EH (cell line): Measurements from ENCODE around the gene PSKH1.
"Not testable (repeated sequence)": the region's sequence is repeated elsewhere in the genome, so short reads cannot be mapped to it uniquely, and the experiment has no call there.

ENCODE experiments used
- DNase-seq: peaks from one replicate; pipeline ENCODE4 v3.0.0-alpha.2; 2015; ENCODE audit warnings: low read depth

Gene PSKH1

DNA sequence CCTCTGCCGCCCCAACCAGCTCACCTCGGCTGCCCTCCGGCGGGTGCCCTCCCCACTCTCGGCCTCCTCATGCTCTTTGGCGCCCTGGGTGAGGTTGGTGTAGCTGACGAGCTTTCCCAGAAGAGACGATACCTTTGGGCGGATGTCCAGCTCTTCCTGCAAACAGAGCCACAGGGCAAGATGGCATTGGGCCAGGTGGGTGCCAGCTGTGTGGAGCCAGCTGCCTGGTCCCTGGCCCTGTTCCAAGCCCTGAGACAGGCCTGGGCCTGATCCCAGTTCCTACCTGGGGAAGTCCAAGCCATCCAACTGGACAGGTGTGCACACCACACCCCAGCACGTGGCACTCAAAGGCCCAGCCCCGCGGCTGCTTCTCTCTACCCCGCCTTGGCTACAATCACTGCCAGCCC, 68.5 kb downstream of the PSKH1 start:
- no peak for DNase-seq

- DNase-seq: no peak
These were observed 69.1 kb downstream of the PSKH1 start for GRCh38 chr16:67962135-67962534.

DNA sequence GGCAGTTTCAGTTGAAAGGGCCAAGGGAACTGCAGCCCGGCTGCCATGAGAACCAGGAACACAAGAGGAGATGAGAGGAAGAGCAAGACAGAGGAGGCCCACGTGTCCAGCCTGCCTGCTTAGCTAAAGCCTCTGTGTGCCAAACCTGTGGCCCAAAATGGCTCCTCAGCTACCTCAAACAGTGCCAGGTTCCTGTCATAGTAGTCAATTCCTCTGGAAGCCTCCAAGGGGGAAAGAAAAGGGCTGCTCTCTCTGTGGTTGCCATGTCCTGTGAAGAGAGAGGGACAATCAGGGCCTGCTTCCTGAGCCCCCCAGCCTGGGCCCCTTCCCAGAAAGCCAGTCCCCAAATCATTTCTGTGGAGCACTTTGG, 70.2 kb downstream of the PSKH1 start:
- no peak for DNase-seq

DNA sequence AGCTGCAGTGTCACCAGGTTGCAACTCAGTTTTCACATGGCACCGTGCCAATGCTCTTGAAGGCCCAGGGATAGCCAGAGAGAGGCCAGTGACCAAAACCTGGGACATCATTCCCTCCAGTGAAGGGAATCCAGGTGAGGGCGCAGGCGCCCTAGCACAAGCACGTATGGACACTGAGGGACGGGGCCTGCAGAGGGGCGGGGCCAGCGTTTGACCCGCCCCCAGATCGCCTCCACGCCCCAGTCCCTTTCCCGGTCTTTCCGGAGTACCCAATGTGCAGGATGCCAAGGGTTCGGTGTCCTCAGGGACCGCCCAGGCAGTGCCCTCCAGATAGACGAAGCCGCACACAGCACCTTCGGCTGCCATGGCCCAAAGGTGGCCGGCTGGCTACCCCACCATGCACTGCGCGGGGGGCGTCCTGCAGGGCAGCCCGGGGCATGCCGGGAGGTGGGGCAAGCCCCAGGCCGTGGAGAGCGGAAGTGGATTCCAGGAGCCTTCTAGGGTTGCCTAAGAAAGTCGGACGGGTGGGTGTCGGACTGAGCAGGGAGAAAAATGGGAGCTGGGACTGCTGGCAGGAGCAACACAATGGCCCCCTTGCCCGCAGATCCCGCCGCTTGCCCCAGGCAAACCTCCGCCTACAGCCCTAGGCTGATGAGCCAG, 70.7 kb downstream of the PSKH1 start:
- DNase-seq: no peak

DNA sequence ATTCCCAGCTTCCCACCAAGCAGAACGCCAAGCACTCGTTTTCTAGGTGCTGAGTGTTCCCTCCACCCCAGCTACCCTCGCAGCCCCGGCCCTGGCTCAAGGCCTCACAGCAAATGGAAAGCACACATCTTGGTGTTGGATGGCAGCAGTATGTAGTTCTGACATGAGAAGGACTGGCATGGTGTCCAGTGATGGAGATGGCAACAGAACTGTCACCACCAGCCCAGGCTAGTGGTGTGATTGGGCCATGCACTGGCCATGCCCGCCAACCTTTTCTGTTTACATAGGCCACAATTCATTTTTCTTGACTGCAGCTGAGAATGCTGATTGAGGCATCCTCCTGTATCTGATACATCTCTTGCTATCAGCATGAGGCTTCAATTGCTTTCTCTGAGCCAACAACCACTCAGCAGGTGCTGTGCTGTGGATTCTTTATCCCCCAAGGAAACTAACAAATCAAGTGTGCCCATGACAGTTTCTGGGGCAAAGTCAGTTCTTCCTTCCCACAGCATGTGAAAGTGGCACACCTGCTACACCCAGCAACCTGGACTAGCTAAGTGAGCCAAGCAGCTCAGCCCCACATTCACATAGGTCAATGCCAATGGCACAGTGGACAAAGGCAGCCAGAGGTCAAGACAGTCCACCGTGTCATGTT, 71.5 kb downstream of the PSKH1 start:
- DNase-seq: no peak

- peak; percentile 32 for DNase-seq
These were observed 72.9 kb downstream of the PSKH1 start for GRCh38 chr16:67965668-67966548.

DNA sequence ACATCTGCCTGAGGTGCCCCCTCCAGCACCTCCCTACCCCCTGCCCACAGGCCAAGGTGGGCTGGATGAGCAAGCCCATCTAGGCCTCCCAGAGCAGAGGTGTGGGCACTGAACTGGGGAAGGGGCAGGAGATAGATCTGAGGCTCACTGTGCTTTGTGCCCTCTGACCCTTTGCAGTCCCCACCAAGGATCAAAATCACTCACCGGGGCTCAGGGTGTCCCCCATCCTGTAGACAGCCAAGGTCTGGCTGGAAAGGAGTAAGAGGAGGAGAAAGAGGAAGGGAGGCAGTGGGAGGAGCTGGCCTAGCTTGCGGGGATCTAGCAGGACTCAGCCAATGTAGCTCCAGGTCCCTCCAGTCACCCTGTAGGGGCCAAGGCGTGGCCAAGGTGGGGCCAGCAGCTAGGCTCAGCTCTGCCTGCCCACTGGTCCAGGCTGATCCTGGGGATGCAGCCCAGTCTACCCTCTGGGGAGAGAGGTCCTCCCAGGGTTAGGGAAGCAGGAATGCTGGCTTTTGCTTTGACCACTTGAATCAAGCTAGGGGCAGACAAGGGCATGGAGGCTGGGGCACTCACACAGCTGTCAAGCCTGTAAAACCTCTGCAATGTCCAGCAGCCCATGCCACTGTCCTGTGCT, 73.6 kb downstream of the PSKH1 start:
- peak; percentile 83 for DNase-seq

GRCh38 chr16:67967183-67967957, 74.3 kb downstream of the PSKH1 start:
- DNase-seq: peak; percentile 65

DNA sequence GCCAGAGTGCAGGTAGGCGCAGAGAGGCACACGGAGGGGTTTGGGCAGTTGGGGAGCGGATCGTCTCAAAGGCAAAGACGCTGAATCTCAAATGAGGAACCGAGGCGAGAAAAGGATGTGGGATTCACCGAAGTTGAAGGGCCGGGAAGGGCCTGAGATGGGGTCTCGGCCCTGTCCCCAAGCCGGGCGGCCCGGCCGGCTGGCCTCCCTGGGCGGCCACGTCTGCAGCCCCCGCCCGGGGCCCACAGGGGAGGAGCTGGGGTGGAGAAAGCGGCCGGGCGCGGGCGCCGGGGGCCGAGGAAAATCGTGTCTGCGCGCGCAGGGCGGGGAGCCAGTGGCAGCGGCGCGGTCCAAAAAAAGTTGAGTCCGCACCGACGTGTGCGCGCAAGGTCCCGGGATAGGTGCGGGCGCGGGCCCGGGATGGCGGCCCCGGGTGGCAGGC, 74.9 kb downstream of the PSKH1 start:
- DNase-seq: peak; percentile 58

- peak; percentile 85 for DNase-seq
These were observed 75.6 kb downstream of the PSKH1 start, which contains the start of gene SLC12A4 for GRCh38 chr16:67968400-67969253. Gene SLC12A4 (minus strand): TSS chr16:67968637. CDS start chr16:67968553, 84 bp downstream.

GRCh38 chr16:67969254-67970039, 76.4 kb downstream of the PSKH1 start:
- DNase-seq: peak; percentile 25

- DNase-seq: no peak
These were observed 78.1 kb downstream of the PSKH1 start for GRCh38 chr16:67971111-67971510.

GRCh38 chr16:67972285-67972684, 79.2 kb downstream of the PSKH1 start:
- not testable (repeated sequence) for DNase-seq

DNA sequence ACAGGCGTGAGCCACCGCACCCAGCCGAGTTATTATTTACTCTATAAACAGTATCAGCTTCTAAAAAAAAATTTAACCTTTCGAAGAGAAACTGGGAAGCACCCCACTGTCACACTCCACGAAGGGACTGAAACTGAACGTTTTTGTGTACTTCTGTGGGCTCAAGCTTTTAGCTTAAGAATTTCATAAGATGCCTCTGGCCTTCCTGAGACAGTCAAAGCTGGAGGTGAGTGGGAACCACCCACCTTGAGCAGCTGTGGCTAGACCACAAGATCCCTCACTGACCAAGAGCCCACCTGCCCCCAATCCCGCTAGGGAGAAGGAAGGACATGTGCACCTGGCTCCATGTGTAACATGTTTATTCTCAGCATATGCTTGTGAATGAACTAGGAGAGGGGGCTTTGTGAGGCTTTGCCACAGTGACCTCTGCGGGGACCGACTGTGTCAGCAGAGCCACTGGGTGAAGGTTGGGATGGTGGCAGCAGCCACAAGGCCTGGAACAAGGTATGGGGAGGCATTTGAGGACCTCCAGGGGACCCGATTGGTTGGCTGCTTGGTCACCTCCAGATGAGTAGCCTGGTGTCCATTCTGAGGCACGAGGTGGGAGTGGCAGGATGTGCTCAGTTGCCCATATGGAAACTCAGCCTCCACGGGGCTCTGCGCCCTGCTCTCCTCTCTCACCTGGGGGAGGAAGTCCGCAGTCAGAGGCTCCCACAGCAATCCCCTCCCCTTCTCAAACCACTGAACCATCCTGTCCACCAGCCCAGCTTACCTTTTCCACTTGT, 82.5 kb downstream of the PSKH1 start:
- no peak for DNase-seq

GRCh38 chr16:67976205-67976604, 83.2 kb downstream of the PSKH1 start:
- DNase-seq: no peak

GRCh38 chr16:67977005-67977404, 84.0 kb downstream of the PSKH1 start:
- DNase-seq: no peak

DNA sequence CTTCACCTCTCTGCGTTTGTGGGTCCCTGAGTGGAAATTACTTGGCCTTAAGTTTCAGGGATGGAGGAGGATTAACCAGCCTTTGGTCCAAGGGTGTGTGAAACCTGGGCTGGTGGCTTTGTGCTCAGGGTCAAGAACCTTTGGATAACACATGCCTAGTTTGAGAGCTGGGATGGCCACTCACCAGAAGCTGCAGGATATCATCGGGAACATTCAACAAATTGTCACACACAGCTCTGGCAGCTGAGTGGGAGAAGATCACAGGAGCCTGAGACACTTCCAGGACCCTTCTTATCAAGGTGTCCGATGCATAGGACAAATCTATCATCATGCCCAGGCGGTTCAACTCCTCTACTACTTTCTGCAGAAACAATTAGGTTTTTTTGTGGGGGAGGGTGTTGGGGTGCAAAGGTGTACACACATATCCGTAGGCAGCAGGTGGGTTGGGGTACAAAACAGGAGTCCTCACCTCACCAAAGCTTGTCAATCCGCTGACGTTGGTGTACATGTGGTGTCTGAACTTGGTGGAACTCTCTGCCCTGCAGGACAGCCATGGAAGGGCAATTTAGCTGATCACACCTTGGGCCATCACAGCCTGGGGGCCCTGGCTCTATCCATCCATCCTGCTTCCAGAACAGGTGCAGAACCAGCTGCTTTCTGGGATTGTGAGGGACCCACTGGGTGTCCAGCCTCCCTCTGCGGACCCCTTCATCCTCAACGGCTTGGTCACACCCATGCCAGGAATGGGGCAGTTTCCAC, 84.6 kb downstream of the PSKH1 start:
- no peak for DNase-seq
